Measurements from ENCODE around the gene THUMPD2. TPM values are rescaled to one million over a fixed set of nuclear protein-coding genes. Genes with fewer than 3 reads are reported as not detected.

THUMPD2 gene
- total and polyA plus RNA-seq, 12 donors = 4.3 to 10.4 (median 5.7) TPM

GRCh38 chr2:39704540-39704939, 74.5 kb downstream of the THUMPD2 start:
- Histone ChIP-seq H3K4me1 (no peaks in the 10 kb centered on the region), H3K27ac (no peak overlapping the region), H3K9me3 (peaks cover 0 to 36% (median 15%) of the 10 kb centered on the region in 11 donors), H3K27me3 (no peaks in the 10 kb centered on the region), H3K36me3 (peaks cover 0 to 5% (median 0%) of the 10 kb centered on the region in 9 donors), H3K4me3 (no peak overlapping the region)
- TF ChIP-seq CTCF (IDR thresholded peaks at IDR 0.05) = no peak
- intact Hi-C loops (cut with DNase I) = no loop called here
- DNase-seq = no peak
- 91 to 95% methylated on average over 3 of the region's 3 CpGs for WGBS, 2 donors
- ATAC-seq = no peak

GRCh38 chr2:39703181-39703872, 75.7 kb downstream of the THUMPD2 start:
- Histone ChIP-seq H3K4me3 (no peak overlapping the region), H3K9me3 (peaks cover 0 to 38% (median 15%) of the 10 kb centered on the region in 11 donors), H3K36me3 (peaks cover 0 to 5% (median 0%) of the 10 kb centered on the region in 9 donors), H3K27me3 (no peaks in the 10 kb centered on the region), H3K27ac (no peak overlapping the region), H3K4me1 (peaks cover 0 to 3% (median 0%) of the 10 kb centered on the region in 9 donors)
- intact Hi-C loops (cut with DNase I) = no loop called here
- no peak for ATAC-seq
- DNase-seq = no peak
- WGBS, 2 donors = 61 to 64% methylated on average over 3 of the region's 3 CpGs
- no peak for TF ChIP-seq CTCF (IDR thresholded peaks at IDR 0.05)

GRCh38 chr2:39701137-39701536, 77.9 kb downstream of the THUMPD2 start:
- WGBS, 2 donors = 94 to 95% methylated on average over 1 of the region's 1 CpG
- Histone ChIP-seq H3K9me3 (peaks cover 0 to 38% (median 15%) of the 10 kb centered on the region in 11 donors), H3K36me3 (no peaks in the 10 kb centered on the region), H3K4me1 (peaks cover 0 to 25% (median 19%) of the 10 kb centered on the region in 9 donors), H3K27me3 (no peaks in the 10 kb centered on the region), H3K4me3 (no peak overlapping the region), H3K27ac (no peak overlapping the region)
- intact Hi-C loops (cut with DNase I) = no loop called here
- no peak for DNase-seq
- no peak for ATAC-seq
- TF ChIP-seq CTCF (IDR thresholded peaks at IDR 0.05) = no peak

- DNase-seq = peak; percentile 26 to 27
- 16 to 31% methylated on average over 2 of the region's 2 CpGs for WGBS, 2 donors
- peak; percentile 23 to 84 (median 61) for ATAC-seq
- TF ChIP-seq CTCF (IDR thresholded peaks at IDR 0.05) = no peak
- Histone ChIP-seq H3K27ac (peak overlapping the region in 8 of 10 donors; percentile 37 to 75 (median 56)), H3K4me1 (peaks cover 0 to 34% (median 22%) of the 10 kb centered on the region in 9 donors), H3K27me3 (no peaks in the 10 kb centered on the region), H3K36me3 (no peaks in the 10 kb centered on the region), H3K9me3 (peaks cover 0 to 32% (median 15%) of the 10 kb centered on the region in 11 donors), H3K4me3 (no peak overlapping the region)
- intact Hi-C loops (cut with DNase I) = loop anchor here (1.0 to 10.0 kb wide), 14 partner anchors 100 to 323 kb away; no protein-coding TSS in a partner anchor
Observed at GRCh38 chr2:39697454-39697853, 81.6 kb downstream of the THUMPD2 start.
